HepG2 (cell line): ENCODE measurements around the gene METTL16. TPM values are rescaled to one million over a fixed set of nuclear protein-coding genes. Genes with fewer than 3 reads are reported as not detected.

Source experiments
- ATAC-seq: fragments of 200-7000 bp; cut with Tn5 transposase; 3 replicates; pipeline ENCODE4 v1.9.1; 2020; ENCODE audit warnings: mild to moderate bottlenecking, moderate library complexity
- BruUV-seq: library from RNA; stranded (reverse); fragments of 400-500 nt; replicated peaks from 2 replicates; lab custom pipeline; 2021; lab: Mats Ljungman, UMichigan
- CTCF ChIA-PET: fragments of 300-600 bp; formaldehyde crosslinking; extraction: SDS; loops from one replicate; lab custom pipeline; 2021; ENCODE audit warnings: low total read pairs, inconsistent platforms, low intra/inter-chr PET ratio; lab: Yijun Ruan, JAX
- POLR2A ChIA-PET: fragments of 350-600 bp; sonication (Branson Sonifier 250); formaldehyde crosslinking; loops from one replicate; lab custom pipeline; 2020; ENCODE audit warnings: antibody characterized with exemption, inconsistent platforms; lab: Yijun Ruan, JAX
- DNase-seq: peaks from one replicate; pipeline ENCODE4 v3.0.0-alpha.2; 2015; ENCODE audit warnings: low spot score
- FAIRE-seq: peaks from 3 replicates; lab custom pipeline; 2011; peaks lifted over from hg19 to GRCh38; lab: Jason Lieb, UNC
- H2AFZ ChIP-seq: one replicate; pipeline ENCODE4 v1.6.1; 2011; ENCODE audit warnings: low read length, inconsistent platforms
- H3K27ac ChIP-seq: fragments of 300-600 bp; 3 replicates; pipeline ENCODE4 v1.8.0; 2011; ENCODE audit warnings: mixed run types, mild to moderate bottlenecking, mixed read lengths, low read length, inconsistent platforms; ENCODE audit not compliant: insufficient read depth; ENCODE audit errors: extremely low read length
- H3K27me3 ChIP-seq, 2 experiments: fragments of 200-600 bp in 1 of 2; 2 replicates in 1 of 2; 3 replicates in 1 of 2; pipeline versions ENCODE4 v1.6.0 to v1.8.0; 2011; ENCODE audit warnings: low read length in 2 of 2, mild to moderate bottlenecking in 2 of 2, moderate library complexity in 2 of 2, inconsistent platforms in 1 of 2; ENCODE audit not compliant: insufficient read depth in 2 of 2, control insufficient read depth in 1 of 2
- H3K36me3 ChIP-seq, 2 experiments: fragments of 200-600 bp in 1 of 2; replicated peaks in 1 of 2; 2 replicates in 1 of 2; 3 replicates in 1 of 2; pipeline versions ENCODE4 v1.5.1 to v1.8.0; 2011; ENCODE audit warnings: low read length in 2 of 2, inconsistent platforms in 1 of 2; ENCODE audit not compliant: insufficient read depth in 2 of 2, control insufficient read depth in 1 of 2
- H3K4me1 ChIP-seq: 2 replicates; pipeline ENCODE4 v1.5.1; 2012; ENCODE audit warnings: low read length, inconsistent platforms; ENCODE audit not compliant: insufficient read depth
- H3K4me2 ChIP-seq: 2 replicates; pipeline ENCODE4 v1.6.0; 2011; ENCODE audit warnings: low read depth, low read length, inconsistent platforms
- H3K4me3 ChIP-seq, 3 experiments: fragments of 200-600 bp in 1 of 3; sonication (generic), shearing (Covaris generic) in 1 of 3; replicated peaks in 1 of 3; 2 replicates each; pipeline ENCODE4 v1.5.1; 2011 to 2016; ENCODE audit warnings: low read length in 3 of 3, inconsistent platforms in 2 of 3, low read depth in 2 of 3, mild to moderate bottlenecking in 2 of 3, control low read depth in 1 of 3, mixed read lengths in 1 of 3; ENCODE audit not compliant: insufficient read depth in 1 of 3
- H3K79me2 ChIP-seq: one replicate; pipeline ENCODE4 v1.6.1; 2011; ENCODE audit warnings: low read length, inconsistent platforms; ENCODE audit not compliant: insufficient read depth
- H3K9ac ChIP-seq: 2 replicates; pipeline ENCODE4 v1.6.0; 2011; ENCODE audit warnings: mild to moderate bottlenecking, low read depth, low read length, inconsistent platforms; ENCODE audit not compliant: insufficient read depth
- H3K9me3 ChIP-seq: 2 replicates; pipeline ENCODE4 v1.5.1; 2012; ENCODE audit warnings: mild to moderate bottlenecking, low read length
- H4K20me1 ChIP-seq: 2 replicates; pipeline ENCODE4 v1.6.0; 2011; ENCODE audit warnings: inconsistent platforms, mild to moderate bottlenecking, low read length, moderate library complexity; ENCODE audit not compliant: insufficient read depth
- CBX2 ChIP-seq, 2 experiments: fragments of 200-600 bp in 1 of 2; sonication (generic); formaldehyde crosslinking in 1 of 2; IDR thresholded peaks; 2 replicates each; pipeline versions ENCODE4 v1.7.0 to v1.8.1; 2018 to 2022; ENCODE audit warnings: low read depth in 2 of 2, low read length in 1 of 2, mild to moderate bottlenecking in 1 of 2, missing genetic modification reagents in 1 of 2
- HNF4A ChIP-seq: sonication (generic); formaldehyde crosslinking; IDR thresholded peaks from 2 replicates; pipeline ENCODE4 v1.4.0; 2020; ENCODE audit warnings: missing genetic modification reagents
- KMT2A ChIP-seq: sonication (generic); formaldehyde crosslinking; IDR thresholded peaks from 2 replicates; pipeline ENCODE4 v1.4.0; 2020; ENCODE audit warnings: missing genetic modification reagents
- PAWR ChIP-seq: sonication (generic); formaldehyde crosslinking; IDR thresholded peaks from 2 replicates; pipeline ENCODE4 v1.4.0; 2020; ENCODE audit warnings: missing genetic modification reagents, mild to moderate bottlenecking, borderline replicate concordance
- RBM22 ChIP-seq: fragments of 200-400 bp; formaldehyde crosslinking; optimal IDR thresholded peaks from 2 replicates; pipeline ENCODE3; 2017; ENCODE audit warnings: mild to moderate bottlenecking, low read length, moderate library complexity
- RXRA ChIP-seq: sonication (generic); formaldehyde crosslinking; IDR thresholded peaks from 2 replicates; pipeline ENCODE4 v1.5.1; 2020; ENCODE audit warnings: missing genetic modification reagents
- RXRB ChIP-seq: IDR thresholded peaks from 2 replicates; pipeline ENCODE4 v1.6.1; 2016; ENCODE audit warnings: borderline replicate concordance, missing genetic modification reagents, missing compliant biosample characterization
- XBP1 ChIP-seq: sonication (generic); formaldehyde crosslinking; IDR thresholded peaks from 2 replicates; pipeline ENCODE4 v1.5.0; 2020; ENCODE audit warnings: missing genetic modification reagents
- YEATS4 ChIP-seq: sonication (generic); formaldehyde crosslinking; IDR thresholded peaks from 2 replicates; pipeline ENCODE4 v1.4.0; 2020; ENCODE audit warnings: missing genetic modification reagents, borderline replicate concordance
- ZFAT ChIP-seq: sonication (generic); formaldehyde crosslinking; conservative IDR thresholded peaks from 2 replicates; pipeline ENCODE4 v1.8.1; 2023; ENCODE audit warnings: missing genetic modification reagents, inconsistent platforms
- ZNF296 ChIP-seq: sonication (generic); formaldehyde crosslinking; conservative IDR thresholded peaks from 2 replicates; pipeline ENCODE4 v1.5.0; 2020; ENCODE audit warnings: mild to moderate bottlenecking, missing genetic modification reagents
- WGBS: methylation state at CpG from one replicate; pipeline ENCODE4 v1.1.6; 2017; ENCODE audit warnings: low lambda C conversion rate; 5-methylcytosine and 5-hydroxymethylcytosine counted together
- in situ Hi-C: cut with HindIII; loops from 2 replicates; pipeline ENCODE4 v1.10.0; 2017; ENCODE audit warnings: low pct_unique_long_range_greater_than_20kb; ENCODE audit not compliant: extremely low pct_ligation_motif_present
- intact Hi-C: fragments of 100-400 bp; cut with micrococcal nuclease; formaldehyde crosslinking; loops from one replicate; pipeline ENCODE4 v1.10.0; 2022; ENCODE audit not compliant: unreplicated experiment
- polyA plus RNA-seq, 8 experiments: library from polyadenylated mRNA; depleted of rRNA in 3 of 8; stranded (reverse) in 7 of 8; unstranded in 1 of 8; fragments of >200 nt; fragmentation: Illumina TruSeq in 4 of 8; extraction: Trizol in 4 of 8; gene quantifications; 2 replicates each; pipeline versions ENCODE4 v1.2.1 to v1.2.3, GENCODE V29; 2011 to 2016; ENCODE audit warnings: low read depth in 4 of 8, missing spikeins in 1 of 8, mixed read lengths in 1 of 8; ENCODE audit not compliant: insufficient read depth in 1 of 8
- total RNA-seq, 5 experiments: library from RNA; depleted of rRNA; stranded (reverse); fragments of >200 nt; fragmentation: Illumina TruSeq; extraction: Trizol; gene quantifications; 2 replicates each; pipeline ENCODE4 v1.2.3, GENCODE V29; 2016; ENCODE audit warnings: low read depth in 1 of 5
- TF ChIP-seq, protein P1 (sequence below): sonication (generic); formaldehyde crosslinking; IDR thresholded peaks from 2 replicates; pipeline ENCODE4 v1.4.0; 2020; ENCODE audit warnings: missing genetic modification reagents

Gene METTL16
- total and polyA plus RNA-seq, 2 of the 13 experiments (the other 11 are each of a cell fraction or from before 2014, with no cell fraction given) = 11.6 to 18.5 TPM

DNA sequence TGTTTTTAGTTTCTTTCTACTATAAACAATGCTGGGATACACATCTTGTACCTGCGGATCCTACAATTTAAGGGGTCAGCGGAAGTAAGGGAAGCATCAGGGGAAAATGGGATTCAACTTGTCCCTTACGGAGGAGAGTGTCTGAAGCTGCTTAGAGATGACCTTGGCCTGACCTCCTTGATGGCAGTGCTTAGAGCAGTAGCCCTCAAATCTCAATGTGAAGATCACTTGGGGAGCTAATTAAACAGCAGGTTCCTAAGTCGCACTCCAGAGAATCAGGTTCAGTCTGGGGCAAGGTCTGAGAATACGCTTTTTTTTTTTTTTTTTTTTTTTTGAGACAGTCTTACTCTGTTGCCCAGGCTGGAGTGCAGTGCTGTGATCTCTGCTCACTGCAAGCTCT, 9.6 kb upstream of the METTL16 start:
- H3K27me3 ChIP-seq = no peaks in the 10 kb centered on the region
- in situ Hi-C loops (no loop called here), intact Hi-C loops (no loop called here)
- no peak for ATAC-seq
- no peak overlapping the region for H3K4me2 ChIP-seq
- no peaks in the 10 kb centered on the region for H3K79me2 ChIP-seq
- no peak for DNase-seq
- H3K4me3 ChIP-seq = no peak overlapping the region
- TF ChIP-seq XBP1 (CRISPR knock-in tag) = no peak
- TF ChIP-seq, protein P1, sequence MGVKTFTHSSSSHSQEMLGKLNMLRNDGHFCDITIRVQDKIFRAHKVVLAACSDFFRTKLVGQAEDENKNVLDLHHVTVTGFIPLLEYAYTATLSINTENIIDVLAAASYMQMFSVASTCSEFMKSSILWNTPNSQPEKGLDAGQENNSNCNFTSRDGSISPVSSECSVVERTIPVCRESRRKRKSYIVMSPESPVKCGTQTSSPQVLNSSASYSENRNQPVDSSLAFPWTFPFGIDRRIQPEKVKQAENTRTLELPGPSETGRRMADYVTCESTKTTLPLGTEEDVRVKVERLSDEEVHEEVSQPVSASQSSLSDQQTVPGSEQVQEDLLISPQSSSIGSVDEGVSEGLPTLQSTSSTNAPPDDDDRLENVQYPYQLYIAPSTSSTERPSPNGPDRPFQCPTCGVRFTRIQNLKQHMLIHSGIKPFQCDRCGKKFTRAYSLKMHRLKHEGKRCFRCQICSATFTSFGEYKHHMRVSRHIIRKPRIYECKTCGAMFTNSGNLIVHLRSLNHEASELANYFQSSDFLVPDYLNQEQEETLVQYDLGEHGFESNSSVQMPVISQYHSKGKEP (CRISPR knock-in tag) = no peak
- TF ChIP-seq ZFAT = no peak
- no peak for TF ChIP-seq RXRB (CRISPR knock-in tag)
- TF ChIP-seq YEATS4 (CRISPR knock-in tag) = no peak
- TF ChIP-seq RBM22 = no peak
- TF ChIP-seq ZNF296 (CRISPR knock-in tag) = no peak
- TF ChIP-seq PAWR (CRISPR knock-in tag) = no peak
- no peak for TF ChIP-seq HNF4A (CRISPR knock-in tag)
- no peak for TF ChIP-seq KMT2A
- no peak for TF ChIP-seq RXRA (CRISPR knock-in tag)
- no peak for TF ChIP-seq CBX2 (IDR thresholded peaks at IDR 0.05; ENCODE audit: low read depth, low read length)
- no peak for TF ChIP-seq CBX2 (CRISPR knock-in tag; IDR thresholded peaks at IDR 0.05; ENCODE audit: low read depth)
- TF ChIP-seq, all 625 proteins: peak for 0
- no TSS peak for BruUV-seq
- Histone ChIP-seq H3K36me3 (no peaks in the 10 kb centered on the region), H3K4me1 (peaks cover 21% of the 10 kb centered on the region), H3K9me3 (no peaks in the 10 kb centered on the region), H3K9ac (no peak overlapping the region), H3K27ac (no peak overlapping the region), H4K20me1 (no peaks in the 10 kb centered on the region), H2AFZ (no peak overlapping the region)
- ChIA-PET CTCF (no interaction called here), POLR2A (interaction anchor here (2.0 kb wide), 1 partner anchor 10 kb away, joined by 8 read pairs; the partner anchor contains the start of gene METTL16)
- no peak for FAIRE-seq
- WGBS = 70% methylated on average over 5 of the region's 5 CpGs
